Glutamatergic neuron (in vitro differentiated cells): ENCODE results near the gene ANKRD33B. TPM values are rescaled to one million over a fixed set of nuclear protein-coding genes. Genes with fewer than 3 reads are reported as not detected.

Source experiments
- DNase-seq: peaks from one replicate; pipeline ENCODE4 v3.0.0; 2022
- H3K27ac Mint-ChIP-seq: one replicate; pipeline ENCODE4 v1.8.0; 2020; ENCODE audit warnings: mild to moderate bottlenecking, mixed read lengths, inconsistent platforms; ENCODE audit not compliant: unreplicated experiment
- H3K27me3 Mint-ChIP-seq: one replicate; pipeline ENCODE4 v1.8.0; 2020; ENCODE audit warnings: mild to moderate bottlenecking, moderate library complexity, mixed read lengths, inconsistent platforms; ENCODE audit not compliant: unreplicated experiment
- H3K36me3 Mint-ChIP-seq: one replicate; pipeline ENCODE4 v1.8.0; 2020; ENCODE audit warnings: mild to moderate bottlenecking, mixed read lengths, inconsistent platforms; ENCODE audit not compliant: unreplicated experiment
- H3K4me1 Mint-ChIP-seq: one replicate; pipeline ENCODE4 v1.8.0; 2020; ENCODE audit warnings: mild to moderate bottlenecking, low read depth, mixed read lengths, inconsistent platforms; ENCODE audit not compliant: unreplicated experiment
- H3K4me3 Mint-ChIP-seq: one replicate; pipeline ENCODE4 v1.8.0; 2020; ENCODE audit warnings: mild to moderate bottlenecking, mixed read lengths, inconsistent platforms; ENCODE audit not compliant: unreplicated experiment
- H3K9me3 Mint-ChIP-seq: one replicate; pipeline ENCODE4 v1.8.0; 2020; ENCODE audit warnings: mild to moderate bottlenecking, moderate library complexity, mixed read lengths, inconsistent platforms; ENCODE audit not compliant: unreplicated experiment
- CTCF ChIP-seq: fragments of 200-600 bp; sonication (generic); IDR thresholded peaks from one replicate; pipeline ENCODE4 v1.5.0; 2021; ENCODE audit not compliant: partially characterized antibody, unreplicated experiment
- total RNA-seq: library from RNA; stranded (reverse); fragmentation: NEBNext Ultra II Directional; extraction: Animal tissue kit (Norgen Biotek cat#: 25700); gene quantifications from one replicate; pipeline ENCODE4 v1.2.1, GENCODE V29; 2021; ENCODE audit not compliant: unreplicated experiment

ANKRD33B gene
- total RNA-seq, 1 donor from 2014 or later = 14.5 TPM

GRCh38 chr5:10615693-10616092, 51.8 kb downstream of the ANKRD33B start:
- no peak overlapping the region for H3K27ac Mint-ChIP-seq
- peaks cover 20% of the 10 kb centered on the region for H3K4me1 Mint-ChIP-seq
- no peak for DNase-seq
- peaks cover 3% of the 10 kb centered on the region for H3K9me3 Mint-ChIP-seq
- H3K27me3 Mint-ChIP-seq = peaks cover 12% of the 10 kb centered on the region
- no peak overlapping the region for H3K4me3 Mint-ChIP-seq
- H3K36me3 Mint-ChIP-seq = peaks cover 22% of the 10 kb centered on the region
- no peak for TF ChIP-seq CTCF

- peaks cover 19% of the 10 kb centered on the region for H3K4me1 Mint-ChIP-seq
- peaks cover 33% of the 10 kb centered on the region for H3K36me3 Mint-ChIP-seq
- no peak overlapping the region for H3K27ac Mint-ChIP-seq
- peaks cover 6% of the 10 kb centered on the region for H3K9me3 Mint-ChIP-seq
- no peak for TF ChIP-seq CTCF
- DNase-seq = no peak
- peaks cover 9% of the 10 kb centered on the region for H3K27me3 Mint-ChIP-seq
- H3K4me3 Mint-ChIP-seq = no peak overlapping the region
Observed at GRCh38 chr5:10617103-10617502, 53.2 kb downstream of the ANKRD33B start.

GRCh38 chr5:10618311-10618710, 54.4 kb downstream of the ANKRD33B start:
- Mint-ChIP-seq H3K4me3 (no peak overlapping the region), H3K4me1 (peaks cover 12% of the 10 kb centered on the region), H3K27ac (no peak overlapping the region), H3K36me3 (peaks cover 33% of the 10 kb centered on the region), H3K9me3 (peaks cover 6% of the 10 kb centered on the region), H3K27me3 (peaks cover 7% of the 10 kb centered on the region)
- no peak for DNase-seq
- TF ChIP-seq CTCF = no peak

DNA sequence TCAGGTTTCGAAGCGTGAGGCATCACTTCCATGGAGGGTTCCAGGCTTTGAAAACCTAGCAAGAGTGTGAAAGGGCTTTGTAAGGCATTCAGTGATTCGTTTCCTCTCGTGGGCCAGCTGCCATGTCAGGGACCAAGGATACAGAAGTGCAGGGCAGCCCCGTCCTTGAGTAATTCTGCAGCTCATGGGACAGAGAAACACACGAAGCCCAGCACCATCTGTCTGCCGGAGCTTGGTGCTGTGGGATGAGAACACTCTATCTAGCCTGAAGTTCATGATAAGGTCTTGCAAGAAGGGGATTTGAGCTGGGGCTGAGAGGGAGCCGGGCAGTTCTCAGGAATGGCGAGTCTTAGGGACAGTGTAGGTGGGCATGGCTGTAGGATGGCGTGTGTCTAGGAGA, 55.8 kb downstream of the ANKRD33B start:
- Mint-ChIP-seq H3K27ac (no peak overlapping the region), H3K4me1 (peaks cover 16% of the 10 kb centered on the region), H3K4me3 (no peak overlapping the region), H3K9me3 (peaks cover 6% of the 10 kb centered on the region), H3K36me3 (peaks cover 33% of the 10 kb centered on the region), H3K27me3 (peaks cover 7% of the 10 kb centered on the region)
- no peak for TF ChIP-seq CTCF
- DNase-seq = no peak

DNA sequence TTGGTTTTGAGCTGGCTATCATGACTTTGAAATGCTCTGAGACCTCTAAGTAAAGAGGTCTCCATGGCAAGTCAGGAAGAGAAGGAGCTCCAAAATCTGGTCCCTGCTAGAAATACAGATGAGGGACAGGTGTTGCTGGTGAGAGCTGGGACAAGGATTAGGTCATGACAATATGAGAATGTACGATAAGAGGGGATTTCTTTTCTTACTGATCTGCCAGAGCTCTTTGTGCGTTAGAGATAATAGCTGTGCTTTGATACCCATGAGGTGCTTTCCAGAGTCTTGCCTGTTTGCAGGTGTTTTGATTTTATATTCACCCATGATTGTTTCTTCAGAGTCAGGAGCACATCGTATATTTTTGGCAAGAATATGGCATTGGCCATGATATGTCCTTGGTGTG, 56.5 kb downstream of the ANKRD33B start:
- Mint-ChIP-seq H3K4me3 (no peak overlapping the region), H3K4me1 (peaks cover 18% of the 10 kb centered on the region), H3K9me3 (peaks cover 8% of the 10 kb centered on the region), H3K27me3 (peaks cover 7% of the 10 kb centered on the region), H3K27ac (no peak overlapping the region), H3K36me3 (peaks cover 33% of the 10 kb centered on the region)
- DNase-seq = no peak
- no peak for TF ChIP-seq CTCF
